Prostate gland (tissue), 2 donors: Measurements from ENCODE around the gene MRPS27.

Source experiments
- POLR2A ChIP-seq: fragments of 450-650 bp; IDR thresholded peaks from one replicate; pipeline ENCODE4 v1.6.1; 2016; ENCODE audit warnings: antibody characterized with exemption, mild to moderate bottlenecking
- TF ChIP-seq, protein P1 (sequence below), 4 experiments: fragments of 200-600 bp in 2 of 4; fragments of 450-650 bp in 2 of 4; sonication (generic) in 2 of 4; IDR thresholded peaks; 1 replicate in 3 of 4; 2 replicates in 1 of 4; pipeline ENCODE4 v1.5.1; 2016 to 2019; ENCODE audit warnings: antibody characterized with exemption in 4 of 4, mild to moderate bottlenecking in 2 of 4, moderate library complexity in 2 of 4

DNA sequence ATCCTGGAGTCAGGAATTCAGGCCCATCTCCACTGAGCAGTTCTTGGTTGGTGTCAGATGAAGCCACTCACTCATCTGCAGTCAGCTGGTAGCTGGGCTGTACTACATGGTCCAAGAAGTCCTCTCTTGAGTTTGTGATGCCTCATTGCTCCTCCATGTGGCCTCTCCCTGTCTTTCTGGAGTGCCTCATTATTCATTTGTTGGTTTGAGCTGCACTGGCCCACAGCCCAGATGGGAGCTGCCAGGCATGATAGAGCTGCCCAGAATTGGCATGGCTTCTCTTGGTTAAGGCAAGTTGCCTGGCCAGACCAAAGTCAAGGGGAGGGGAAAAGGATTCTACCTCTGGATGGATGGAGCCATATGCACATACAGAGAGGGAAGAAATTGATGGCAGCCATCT lies 8.1 kb upstream of the MRPS27 start:
- TF ChIP-seq, protein P1, sequence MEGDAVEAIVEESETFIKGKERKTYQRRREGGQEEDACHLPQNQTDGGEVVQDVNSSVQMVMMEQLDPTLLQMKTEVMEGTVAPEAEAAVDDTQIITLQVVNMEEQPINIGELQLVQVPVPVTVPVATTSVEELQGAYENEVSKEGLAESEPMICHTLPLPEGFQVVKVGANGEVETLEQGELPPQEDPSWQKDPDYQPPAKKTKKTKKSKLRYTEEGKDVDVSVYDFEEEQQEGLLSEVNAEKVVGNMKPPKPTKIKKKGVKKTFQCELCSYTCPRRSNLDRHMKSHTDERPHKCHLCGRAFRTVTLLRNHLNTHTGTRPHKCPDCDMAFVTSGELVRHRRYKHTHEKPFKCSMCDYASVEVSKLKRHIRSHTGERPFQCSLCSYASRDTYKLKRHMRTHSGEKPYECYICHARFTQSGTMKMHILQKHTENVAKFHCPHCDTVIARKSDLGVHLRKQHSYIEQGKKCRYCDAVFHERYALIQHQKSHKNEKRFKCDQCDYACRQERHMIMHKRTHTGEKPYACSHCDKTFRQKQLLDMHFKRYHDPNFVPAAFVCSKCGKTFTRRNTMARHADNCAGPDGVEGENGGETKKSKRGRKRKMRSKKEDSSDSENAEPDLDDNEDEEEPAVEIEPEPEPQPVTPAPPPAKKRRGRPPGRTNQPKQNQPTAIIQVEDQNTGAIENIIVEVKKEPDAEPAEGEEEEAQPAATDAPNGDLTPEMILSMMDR (IDR thresholded peaks at IDR 0.05) = no peak
- no peak for TF ChIP-seq POLR2A
